CD4-positive, CD25-positive, alpha-beta regulatory T cell (primary cell): Measurements from ENCODE around the gene GLG1. TPM values are rescaled to one million over a fixed set of nuclear protein-coding genes. Genes with fewer than 3 reads are reported as not detected.

Source experiments
- ATAC-seq, 2 donors: fragments of 150-1000 bp; cut with Tn5 transposase; one replicate each; pipeline ENCODE4 v1.10.0; 2021; ENCODE audit warnings: low read depth in 2 of 2, moderate number of reproducible peaks in 2 of 2, moderate library complexity in 1 of 2
- DNase-seq, 3 donors: peaks; one replicate each; pipeline versions ENCODE4 v3.0.0 to v3.0.0-alpha.2; 2012 to 2022; ENCODE audit warnings: mixed read lengths in 1 of 3
- H3K27ac ChIP-seq: one replicate; pipeline ENCODE4 v1.7.0; 2013; ENCODE audit warnings: mild to moderate bottlenecking, low read length; ENCODE audit not compliant: insufficient read depth, poor library complexity, severe bottlenecking
- H3K27me3 ChIP-seq: one replicate; pipeline ENCODE4 v1.7.0; 2013; ENCODE audit warnings: low read length; ENCODE audit not compliant: control insufficient read depth, insufficient read depth
- H3K36me3 ChIP-seq: one replicate; pipeline ENCODE4 v1.7.0; 2013; ENCODE audit warnings: mild to moderate bottlenecking, low read length, moderate library complexity; ENCODE audit not compliant: control insufficient read depth, insufficient read depth
- H3K4me1 ChIP-seq: 2 replicates; pipeline ENCODE4 v1.7.0; 2013; ENCODE audit warnings: mild to moderate bottlenecking, low read length; ENCODE audit not compliant: insufficient read depth, control insufficient read depth, poor library complexity, severe bottlenecking
- H3K4me3 ChIP-seq: one replicate; pipeline ENCODE4 v1.7.0; 2013; ENCODE audit warnings: low read depth, mild to moderate bottlenecking, low read length, moderate library complexity
- H3K9me3 ChIP-seq, 2 experiments: 1 replicate in 1 of 2; 2 replicates in 1 of 2; pipeline ENCODE4 v1.7.0; 2013; ENCODE audit warnings: low read length in 2 of 2, mild to moderate bottlenecking in 1 of 2, moderate library complexity in 1 of 2; ENCODE audit not compliant: control insufficient read depth in 2 of 2
- H3K27ac Mint-ChIP-seq, 3 donors: one replicate each; pipeline ENCODE4 v1.8.0; 2020 to 2022; ENCODE audit warnings: mild to moderate bottlenecking in 3 of 3, mixed read lengths in 3 of 3, moderate library complexity in 2 of 3
- H3K27me3 Mint-ChIP-seq: one replicate; pipeline ENCODE4 v1.8.0; 2022; ENCODE audit warnings: mild to moderate bottlenecking, mixed read lengths
- H3K36me3 Mint-ChIP-seq: one replicate; pipeline ENCODE4 v1.8.0; 2020; ENCODE audit warnings: mixed read lengths
- H3K4me1 Mint-ChIP-seq, 4 donors: one replicate each; pipeline ENCODE4 v1.8.0; 2020 to 2022; ENCODE audit warnings: mixed read lengths in 4 of 4, mild to moderate bottlenecking in 1 of 4
- H3K4me3 Mint-ChIP-seq, 4 donors: one replicate each; pipeline ENCODE4 v1.8.0; 2020 to 2022; ENCODE audit warnings: mild to moderate bottlenecking in 4 of 4, mixed read lengths in 4 of 4, moderate library complexity in 3 of 4
- H3K9me3 Mint-ChIP-seq, 7 donors: one replicate each; pipeline ENCODE4 v1.8.0; 2020 to 2022; ENCODE audit warnings: mixed read lengths in 7 of 7, mild to moderate bottlenecking in 3 of 7, moderate library complexity in 2 of 7
- polyA plus RNA-seq, 4 donors: library from polyadenylated mRNA; unstranded; fragments of 300-500 nt; fragmentation: Illumina TruSeq; gene quantifications; one replicate each; pipeline ENCODE4 v1.2.3, GENCODE V29; 2021
- total RNA-seq: library from RNA; stranded (reverse); gene quantifications from one replicate; pipeline ENCODE4 v1.2.3, GENCODE V29; 2022

Gene GLG1
- total and polyA plus RNA-seq, 5 donors from 2014 or later: 147 to 202 (median 153) TPM

DNA sequence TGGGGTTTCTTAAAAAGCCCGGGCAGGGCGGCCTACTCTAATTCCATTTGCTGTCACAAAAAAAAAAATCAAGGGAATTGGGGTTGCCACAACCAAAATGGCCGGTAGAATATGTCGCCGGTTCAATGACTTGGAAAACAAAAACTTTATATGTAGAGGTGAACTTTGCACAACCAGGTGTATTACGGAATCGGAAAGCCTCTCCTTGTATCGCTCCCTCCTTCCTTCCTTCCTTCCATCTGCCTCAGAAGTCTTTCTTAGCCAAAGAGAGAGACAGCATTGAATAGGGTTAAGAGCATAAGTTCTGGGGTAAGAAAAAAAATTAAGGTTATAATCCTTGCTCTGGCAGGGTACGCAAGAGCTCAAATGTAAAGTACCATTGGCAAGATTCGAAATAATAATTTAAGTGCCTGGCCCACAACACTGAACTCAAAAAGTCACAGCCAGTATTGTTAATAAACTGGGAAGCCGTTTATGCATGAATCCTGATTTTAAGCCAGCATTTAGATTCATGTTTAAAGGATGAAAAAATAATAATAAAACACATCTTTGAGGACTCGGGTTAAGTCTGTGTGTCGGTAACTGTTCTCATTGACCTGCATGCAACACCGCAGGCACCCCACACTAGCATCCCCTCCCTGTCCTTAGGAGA is 522 bp upstream of the GLG1 start:
- H3K4me1 Mint-ChIP-seq: peaks cover 23 to 59% (median 42%) of the 10 kb centered on the region in 4 donors
- peak; percentile 7 to 27 for ATAC-seq
- H3K9me3 Mint-ChIP-seq: no peaks in the 10 kb centered on the region

DNA sequence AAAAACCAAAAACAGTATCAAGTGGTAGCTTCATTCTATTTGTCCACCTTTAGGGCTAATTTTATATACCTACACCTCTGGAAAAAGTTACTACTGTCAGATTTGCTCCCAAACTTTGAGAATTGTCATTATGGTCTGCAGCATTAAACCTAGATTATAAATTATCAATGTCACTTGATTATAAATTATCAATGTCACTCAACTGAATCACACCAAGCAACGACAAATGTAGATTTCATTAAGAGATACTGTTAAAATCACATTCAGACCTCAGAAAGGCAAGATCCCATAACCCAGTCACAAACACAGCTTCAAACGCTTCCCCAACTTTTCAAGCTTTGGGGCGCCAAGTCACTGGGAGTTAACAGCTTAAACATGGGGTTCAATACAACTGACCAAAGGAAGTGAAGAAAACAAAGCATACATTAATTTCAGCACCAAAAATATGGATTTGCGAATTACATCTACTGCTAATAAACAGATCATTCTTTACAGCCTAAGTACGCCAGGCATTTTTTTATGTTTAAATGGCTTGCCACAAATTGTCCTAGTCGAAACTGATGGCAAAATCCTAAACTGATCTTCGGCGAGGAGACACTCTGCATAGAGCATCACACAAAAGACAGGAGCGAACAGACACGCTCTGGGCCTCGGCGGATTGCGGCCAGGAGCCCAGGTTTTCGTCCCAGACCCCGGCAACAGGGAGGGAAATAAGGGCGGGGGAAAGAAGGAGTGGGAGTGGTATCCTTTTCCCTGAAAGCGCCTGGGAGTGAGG is 981 bp downstream of the GLG1 start:
- Mint-ChIP-seq H3K27me3 (no peaks in the 10 kb centered on the region), H3K9me3 (no peaks in the 10 kb centered on the region), H3K4me1 (peaks cover 34 to 73% (median 53%) of the 10 kb centered on the region in 4 donors), H3K36me3 (no peaks in the 10 kb centered on the region), H3K4me3 (peak overlapping the region; percentile 89 to 99 (median 94)), H3K27ac (peak overlapping the region; percentile 90 to 98 (median 97))
- H3K27me3 ChIP-seq: no peaks in the 10 kb centered on the region
- no peak for ATAC-seq
- H3K27ac ChIP-seq: peak overlapping the region; percentile 92
- peak in 1 of 3 donors; percentile 14 for DNase-seq
- no peaks in the 10 kb centered on the region for H3K36me3 ChIP-seq
- no peaks in the 10 kb centered on the region for H3K9me3 ChIP-seq
- peaks cover 71% of the 10 kb centered on the region for H3K4me1 ChIP-seq
- H3K4me3 ChIP-seq: peak overlapping the region; percentile 96

More for the DNA sequence above, 522 bp upstream of the GLG1 start:
- H3K9me3 ChIP-seq: no peaks in the 10 kb centered on the region
- DNase-seq: no peak
- H3K36me3 ChIP-seq: no peaks in the 10 kb centered on the region
- H3K27ac Mint-ChIP-seq: peak overlapping the region; percentile 93 to 95 (median 94)
- peak overlapping the region; percentile 92 for H3K27ac ChIP-seq
- peak overlapping the region; percentile 91 for H3K4me3 ChIP-seq
- peak overlapping the region; percentile 89 to 99 (median 94) for H3K4me3 Mint-ChIP-seq
- peaks cover 56% of the 10 kb centered on the region for H3K4me1 ChIP-seq
- H3K36me3 Mint-ChIP-seq: no peaks in the 10 kb centered on the region
- no peaks in the 10 kb centered on the region for H3K27me3 ChIP-seq
- no peaks in the 10 kb centered on the region for H3K27me3 Mint-ChIP-seq

- DNase-seq (no peak), ATAC-seq (no peak)
- H3K4me1 ChIP-seq: peaks cover 77% of the 10 kb centered on the region
- H3K36me3 ChIP-seq: no peaks in the 10 kb centered on the region
- H3K27ac ChIP-seq: peak overlapping the region; percentile 92
- H3K27me3 Mint-ChIP-seq: no peaks in the 10 kb centered on the region
- H3K36me3 Mint-ChIP-seq: no peaks in the 10 kb centered on the region
- peak overlapping the region; percentile 89 to 99 (median 94) for H3K4me3 Mint-ChIP-seq
- no peaks in the 10 kb centered on the region for H3K9me3 ChIP-seq
- H3K9me3 Mint-ChIP-seq: no peaks in the 10 kb centered on the region
- H3K4me3 ChIP-seq: peak overlapping the region; percentile 96
- H3K4me1 Mint-ChIP-seq: peaks cover 39 to 79% (median 58%) of the 10 kb centered on the region in 4 donors
- H3K27me3 ChIP-seq: no peaks in the 10 kb centered on the region
- peak overlapping the region; percentile 91 to 98 (median 97) for H3K27ac Mint-ChIP-seq
Measured at GRCh38 chr16:74605332-74605731, 1.6 kb downstream of the GLG1 start.

DNA sequence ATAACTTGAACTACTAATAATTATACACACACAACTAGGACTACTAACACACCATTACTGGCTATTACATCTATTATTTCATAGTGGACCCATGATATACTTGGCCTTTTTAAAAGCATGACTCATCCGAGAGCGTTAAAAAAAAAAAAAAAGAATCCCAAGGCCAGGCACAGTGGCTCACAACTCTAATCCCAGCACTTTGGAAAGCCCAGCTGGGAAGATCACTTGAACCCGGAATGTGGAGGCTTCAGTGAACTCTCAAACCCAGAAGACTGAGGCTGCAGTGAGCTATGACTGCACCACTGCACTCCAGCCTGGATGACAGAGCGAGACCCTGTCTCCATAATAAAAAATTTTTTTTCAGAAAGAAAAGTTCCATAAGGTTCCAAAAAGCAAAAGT is 3.1 kb downstream of the GLG1 start:
- Histone ChIP-seq H3K9me3 (no peaks in the 10 kb centered on the region), H3K36me3 (no peaks in the 10 kb centered on the region), H3K27me3 (no peaks in the 10 kb centered on the region), H3K27ac (peak overlapping the region; percentile 0), H3K4me3 (peak overlapping the region; percentile 96), H3K4me1 (peaks cover 86% of the 10 kb centered on the region)
- H3K4me3 Mint-ChIP-seq: peak overlapping the region; percentile 89 to 99 (median 94)
- peaks cover 9% of the 10 kb centered on the region for H3K36me3 Mint-ChIP-seq
- H3K4me1 Mint-ChIP-seq: peaks cover 38 to 87% (median 68%) of the 10 kb centered on the region in 4 donors
- no peaks in the 10 kb centered on the region for H3K27me3 Mint-ChIP-seq
- ATAC-seq (no peak), DNase-seq (no peak)
- H3K9me3 Mint-ChIP-seq: peaks cover 0 to 2% (median 0%) of the 10 kb centered on the region in 7 donors
- peak overlapping the region; percentile 67 to 98 (median 86) for H3K27ac Mint-ChIP-seq

- peak overlapping the region; percentile 83 to 92 (median 86) for H3K4me3 Mint-ChIP-seq
- peak overlapping the region; percentile 92 to 96 (median 94) for H3K27ac Mint-ChIP-seq
- DNase-seq (peak; percentile 66 to 95 (median 80)), ATAC-seq (peak; percentile 100)
- H3K9me3 Mint-ChIP-seq: peaks cover 0 to 2% (median 0%) of the 10 kb centered on the region in 7 donors
- H3K27me3 Mint-ChIP-seq: no peaks in the 10 kb centered on the region
- peaks cover 14% of the 10 kb centered on the region for H3K36me3 Mint-ChIP-seq
- peaks cover 75% of the 10 kb centered on the region for H3K4me1 ChIP-seq
- peak overlapping the region; percentile 78 for H3K4me3 ChIP-seq
- peaks cover 32 to 89% (median 67%) of the 10 kb centered on the region in 4 donors for H3K4me1 Mint-ChIP-seq
- peaks cover 10% of the 10 kb centered on the region for H3K36me3 ChIP-seq
- no peaks in the 10 kb centered on the region for H3K27me3 ChIP-seq
- peak overlapping the region; percentile 84 for H3K27ac ChIP-seq
- H3K9me3 ChIP-seq: no peaks in the 10 kb centered on the region
Measured at GRCh38 chr16:74601126-74601871, 5.6 kb downstream of the GLG1 start.

GRCh38 chr16:74596586-74596985 is 10.3 kb downstream of the GLG1 start:
- peak overlapping the region in 3 of 4 donors; percentile 16 to 77 (median 38) for H3K4me3 Mint-ChIP-seq
- no peaks in the 10 kb centered on the region for H3K27me3 Mint-ChIP-seq
- no peaks in the 10 kb centered on the region for H3K9me3 ChIP-seq
- H3K27ac Mint-ChIP-seq: peak overlapping the region; percentile 52 to 73 (median 69)
- H3K27me3 ChIP-seq: no peaks in the 10 kb centered on the region
- H3K27ac ChIP-seq: no peak overlapping the region
- peaks cover 0 to 2% (median 0%) of the 10 kb centered on the region in 7 donors for H3K9me3 Mint-ChIP-seq
- ATAC-seq (no peak), DNase-seq (no peak)
- H3K4me1 ChIP-seq: peaks cover 36% of the 10 kb centered on the region
- no peak overlapping the region for H3K4me3 ChIP-seq
- H3K36me3 Mint-ChIP-seq: peaks cover 26% of the 10 kb centered on the region
- peaks cover 14% of the 10 kb centered on the region for H3K36me3 ChIP-seq
- H3K4me1 Mint-ChIP-seq: peaks cover 34 to 77% (median 53%) of the 10 kb centered on the region in 4 donors

DNA sequence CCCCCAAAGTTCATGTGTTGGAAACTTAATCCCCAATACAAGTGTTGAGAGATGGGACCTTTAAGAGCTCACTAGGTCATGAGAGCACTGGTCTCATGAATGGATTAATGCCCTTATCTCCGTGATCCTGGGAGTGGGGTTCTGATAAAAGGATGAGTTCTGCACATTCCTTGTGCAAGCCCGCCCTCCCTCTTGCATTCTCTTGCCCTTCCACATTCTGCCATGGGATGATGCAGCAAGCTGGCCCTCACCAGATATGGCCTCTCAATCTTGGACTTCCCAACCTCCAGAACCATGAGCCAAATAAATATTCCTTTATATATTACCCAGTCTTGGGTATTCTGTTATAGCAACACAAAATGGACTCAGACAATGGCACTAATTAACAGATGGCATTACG is 14.1 kb downstream of the GLG1 start:
- H3K4me1 ChIP-seq: peaks cover 22% of the 10 kb centered on the region
- peak overlapping the region in 1 of 3 donors; percentile 44 for H3K27ac Mint-ChIP-seq
- peaks cover 30 to 62% (median 45%) of the 10 kb centered on the region in 4 donors for H3K4me1 Mint-ChIP-seq

More for the DNA sequence above, 14.1 kb downstream of the GLG1 start:
- no peaks in the 10 kb centered on the region for H3K9me3 Mint-ChIP-seq
- H3K4me3 ChIP-seq: no peak overlapping the region
- peaks cover 26% of the 10 kb centered on the region for H3K36me3 Mint-ChIP-seq
- no peaks in the 10 kb centered on the region for H3K27me3 ChIP-seq
- no peaks in the 10 kb centered on the region for H3K27me3 Mint-ChIP-seq
- no peaks in the 10 kb centered on the region for H3K9me3 ChIP-seq
- no peak for DNase-seq
- peak overlapping the region in 1 of 4 donors; percentile 39 for H3K4me3 Mint-ChIP-seq
- ATAC-seq: no peak
- no peak overlapping the region for H3K27ac ChIP-seq
- H3K36me3 ChIP-seq: peaks cover 24% of the 10 kb centered on the region
